GM04504 (cell line): ENCODE data around the gene ARHGAP11B.
"Not testable (repeated sequence)": the region's sequence is repeated elsewhere in the genome, so short reads cannot be mapped to it uniquely, and the experiment has no call there.

ENCODE experiments used
- DNase-seq: peaks from one replicate; pipeline ENCODE4 v3.0.0-alpha.2; 2012; ENCODE audit warnings: low read depth

The ARHGAP11B gene

DNA sequence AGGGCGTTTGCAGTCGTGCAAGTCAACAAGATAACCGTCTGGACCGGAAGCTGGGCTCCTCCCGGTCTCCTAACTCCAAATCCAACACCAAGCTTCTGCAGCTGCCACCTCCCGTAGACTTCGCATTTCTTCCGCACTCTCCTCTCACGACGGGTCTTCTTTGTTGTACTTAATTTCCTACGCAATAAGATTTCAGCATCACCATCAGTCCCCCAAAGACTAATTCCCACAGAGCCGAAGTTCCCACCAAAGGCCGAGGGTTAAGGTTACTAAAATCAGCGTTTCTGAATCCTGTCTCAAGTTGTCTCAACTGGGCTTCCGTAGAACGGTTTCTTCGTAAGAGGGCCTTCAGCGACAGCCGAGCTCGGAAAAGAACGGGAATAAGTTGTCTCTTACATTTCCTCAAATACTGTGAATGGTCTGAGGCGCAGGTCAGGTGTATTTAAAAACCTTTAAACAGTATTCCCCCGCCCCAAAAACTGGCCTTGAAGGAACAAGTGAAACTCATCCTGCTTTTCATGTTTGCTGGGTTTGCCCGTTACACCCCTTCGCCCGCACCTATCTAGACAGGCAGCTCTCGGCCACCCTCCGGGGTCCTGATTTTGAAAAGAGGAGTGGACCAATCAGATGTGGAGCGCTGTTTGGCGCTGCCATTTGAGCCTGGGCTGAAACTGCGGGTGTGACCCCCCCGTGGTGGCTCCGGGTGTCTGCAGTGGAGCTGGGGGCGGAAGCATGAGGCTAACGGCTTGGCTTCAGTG, at the start of gene ARHGAP11B:
Gene ARHGAP11B (plus strand): TSS at position 693 of the 758 bp plus-strand sequence.
- peak; percentile 94 for DNase-seq

GRCh38 chr15:30579394-30579970, 46.4 kb upstream of the ARHGAP11B start:
- not testable (repeated sequence) for DNase-seq

- DNase-seq = not testable (repeated sequence)
These were observed 45.2 kb upstream of the ARHGAP11B start for GRCh38 chr15:30580716-30581115.

DNA sequence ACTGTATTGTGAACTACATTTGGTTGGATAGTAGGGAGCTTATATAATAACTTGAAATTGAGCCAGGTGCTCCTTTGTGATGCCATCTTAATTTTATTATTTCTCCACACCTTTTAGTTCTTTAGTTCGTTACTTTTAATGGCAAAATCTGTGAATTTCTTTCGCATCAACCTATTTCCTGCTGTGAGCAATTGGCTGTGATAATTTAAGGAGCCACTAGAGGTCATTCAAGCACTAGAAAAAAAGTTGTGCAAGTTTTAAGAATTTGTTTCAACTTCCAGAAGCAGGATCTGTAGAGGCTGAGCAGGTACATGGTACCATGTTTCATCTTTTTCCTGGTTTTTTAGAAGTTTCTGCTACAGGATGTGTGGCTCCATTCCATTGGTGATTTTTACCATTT, 27.0 kb upstream of the ARHGAP11B start:
- not testable (repeated sequence) for DNase-seq

GRCh38 chr15:30603796-30604195, 22.1 kb upstream of the ARHGAP11B start, which contains the start of gene GOLGA8H:
Gene GOLGA8H, plus strand, starts transcription at chr15:30604028. Its CDS starts 98 bp downstream, at chr15:30604126.
- not testable (repeated sequence) for DNase-seq

GRCh38 chr15:30612271-30612670, 13.7 kb upstream of the ARHGAP11B start:
- not testable (repeated sequence) for DNase-seq

DNA sequence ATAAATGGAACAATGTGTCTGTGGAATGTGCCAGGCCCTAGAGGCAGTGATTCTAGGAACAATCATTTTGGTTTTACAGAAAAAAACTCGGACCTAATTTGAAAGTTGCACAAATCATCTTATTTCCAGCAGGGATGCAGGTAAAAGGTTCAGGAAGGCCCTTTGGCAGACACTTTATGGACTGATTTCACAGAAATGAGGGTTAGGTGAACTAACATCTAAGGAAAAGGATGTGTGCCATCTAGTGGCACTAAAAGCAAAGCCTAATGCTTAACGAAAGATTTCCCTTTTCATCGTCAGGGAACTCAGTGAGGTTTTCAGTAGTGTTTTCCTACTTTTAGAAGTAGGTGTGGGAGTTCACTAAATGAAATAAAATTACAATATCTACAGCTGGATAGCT, 4.6 kb upstream of the ARHGAP11B start:
- not testable (repeated sequence) for DNase-seq

GRCh38 chr15:30626194-30626565, 252 bp downstream of the ARHGAP11B start:
- not testable (repeated sequence) for DNase-seq

DNA sequence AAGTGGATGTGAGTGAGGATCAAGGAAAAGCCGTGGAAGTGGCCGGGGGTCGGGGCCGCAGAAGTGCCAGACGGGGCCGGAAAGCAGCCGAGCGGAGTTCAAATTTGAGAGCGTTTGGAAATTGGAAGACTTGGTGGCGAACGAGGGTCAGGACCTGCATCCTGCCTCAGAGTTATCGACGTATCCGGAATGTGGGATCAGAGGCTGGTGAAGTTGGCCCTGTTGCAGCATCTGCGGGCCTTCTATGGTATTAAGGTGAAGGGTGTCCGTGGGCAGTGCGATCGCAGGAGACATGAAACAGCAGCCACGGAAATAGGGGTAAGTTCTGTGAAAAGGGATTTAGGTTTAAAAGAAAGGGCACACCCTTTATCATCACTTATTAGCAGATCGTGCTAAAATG, 704 bp downstream of the ARHGAP11B start:
- DNase-seq = not testable (repeated sequence)

GRCh38 chr15:30650012-30650929, 24.3 kb downstream of the ARHGAP11B start:
- DNase-seq = no peak

DNA sequence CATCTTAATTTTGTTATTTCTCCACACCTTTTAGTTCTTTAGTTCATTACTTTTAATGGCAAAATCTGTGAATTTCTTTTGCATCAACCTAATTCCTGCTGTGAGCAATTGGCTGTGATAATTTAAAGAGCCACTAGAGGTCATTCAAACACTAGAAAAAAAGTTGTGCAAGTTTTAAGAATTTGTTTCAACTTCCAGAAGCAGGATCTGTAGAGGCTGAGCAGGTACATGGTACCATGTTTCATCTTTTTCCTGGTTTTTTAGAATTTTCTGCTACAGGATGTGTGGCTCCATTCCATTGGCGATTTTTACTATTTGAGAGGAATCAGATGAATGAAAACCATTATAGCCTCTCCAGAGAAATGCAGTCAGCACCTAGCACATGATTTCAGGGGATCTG, 35.2 kb downstream of the ARHGAP11B start:
- DNase-seq = not testable (repeated sequence)

GRCh38 chr15:30669621-30670020, 43.7 kb downstream of the ARHGAP11B start:
- DNase-seq = not testable (repeated sequence)

GRCh38 chr15:30670056-30670455, 44.1 kb downstream of the ARHGAP11B start:
- no peak for DNase-seq

GRCh38 chr15:30671309-30671708, 45.4 kb downstream of the ARHGAP11B start:
- no peak for DNase-seq

DNA sequence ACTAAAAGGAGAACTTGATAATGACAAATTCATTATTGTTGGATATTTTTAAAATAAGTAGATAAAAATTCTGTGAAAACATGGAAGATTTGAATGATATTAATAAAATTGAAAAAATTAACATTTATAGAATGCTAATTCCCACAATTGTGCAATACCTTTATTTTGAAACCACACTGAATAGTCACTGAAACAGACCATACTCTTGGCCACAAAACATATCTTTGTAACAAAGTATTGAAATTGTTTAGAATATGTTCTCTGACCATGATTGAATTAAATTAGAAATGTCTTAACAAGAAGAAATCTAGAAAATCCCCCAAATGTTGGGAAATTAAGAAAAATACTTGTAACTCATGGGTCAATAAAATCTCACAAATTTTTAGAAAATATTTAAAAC, 49.2 kb downstream of the ARHGAP11B start:
- no peak for DNase-seq

DNA sequence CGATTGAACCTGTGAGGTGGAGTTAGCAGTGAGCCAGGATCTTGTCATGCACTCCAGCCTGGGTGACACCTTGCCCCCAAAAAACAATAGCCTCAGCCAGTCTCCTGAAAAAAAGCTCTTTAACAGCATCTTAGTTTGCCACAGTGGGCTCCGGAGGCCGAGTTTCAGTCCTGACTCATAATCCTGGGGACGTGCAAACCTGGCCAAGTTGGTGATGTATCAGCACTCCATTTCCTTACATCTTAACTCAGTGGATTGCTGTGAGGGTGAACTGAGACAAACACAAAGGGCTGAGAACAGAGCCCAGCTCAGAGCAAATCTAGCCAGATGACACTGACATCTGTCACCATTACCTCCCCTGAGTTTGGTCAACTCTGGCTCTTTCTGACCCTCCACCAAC, 50.0 kb downstream of the ARHGAP11B start:
- not testable (repeated sequence) for DNase-seq

- DNase-seq = not testable (repeated sequence)
These were observed 55.1 kb downstream of the ARHGAP11B start for GRCh38 chr15:30680997-30681396.

- DNase-seq = not testable (repeated sequence)
These were observed 59.9 kb downstream of the ARHGAP11B start for GRCh38 chr15:30685709-30686285.

- DNase-seq = not testable (repeated sequence)
These were observed 60.7 kb downstream of the ARHGAP11B start for GRCh38 chr15:30686651-30687050.
